H1 (cell line): Measurements from ENCODE around the gene IWS1. TPM values are rescaled to one million over a fixed set of nuclear protein-coding genes. Genes with fewer than 3 reads are reported as not detected.

ENCODE experiments used
- SAP30 ChIP-seq: fragments of 300-600 bp; sonication (generic); IDR thresholded peaks from 2 replicates; pipeline ENCODE4 v1.7.1; 2012; ENCODE audit warnings: low read length, moderate library complexity, mild to moderate bottlenecking, inconsistent platforms; ENCODE audit not compliant: insufficient read depth, insufficient replicate concordance
- polyA plus RNA-seq, 7 experiments: library from polyadenylated mRNA; depleted of rRNA in 3 of 7; stranded (reverse) in 5 of 7; unstranded in 2 of 7; fragments of >200 nt in 5 of 7; fragments of 200-250 nt in 2 of 7; gene quantifications; 1 replicate in 5 of 7; 2 replicates in 1 of 7; 4 replicates in 1 of 7; pipeline versions ENCODE4 v1.2.1 to v1.2.3, GENCODE V29; 2011 to 2013; ENCODE audit warnings: missing spikeins in 2 of 7, mixed read lengths in 2 of 7
- total RNA-seq: library from RNA; stranded (reverse); fragmentation: NEBNext Ultra II Directional; extraction: Animal tissue kit (Norgen Biotek cat#: 25700); gene quantifications from 2 replicates; pipeline ENCODE4 v1.2.1, GENCODE V29; 2021

The IWS1 gene
- total and polyA plus RNA-seq, 2 of the 8 experiments (the other 6 are each of a cell fraction or from before 2014, with no cell fraction given) = 18.4 to 64.8 TPM

GRCh38 chr2:127536707-127537541 lies 10.6 kb upstream of the IWS1 start (continued):
- no peak for TF ChIP-seq SAP30
